ENCODE data around the gene XIRP2.

Gene XIRP2

GRCh38 chr2:166888180-166888579 lies at the start of gene XIRP2:
Gene XIRP2 (plus strand): TSS chr2:166888480. CDS start chr2:166903483, 15,003 bp downstream.
- DNase-seq (ENCODE audit: low read depth): no peak

GRCh38 chr2:166841152-166841551 lies 47.1 kb upstream of the XIRP2 start:
- DNase-seq (ENCODE audit: low read depth): no peak

GRCh38 chr2:166841679-166842078 lies 46.6 kb upstream of the XIRP2 start:
- no peak for DNase-seq (ENCODE audit: low read depth)

GRCh38 chr2:166844111-166844510 lies 44.2 kb upstream of the XIRP2 start:
- no peak for DNase-seq (ENCODE audit: low read depth)

- no peak for DNase-seq (ENCODE audit: low read depth)
Measured at GRCh38 chr2:166862468-166863132, 25.7 kb upstream of the XIRP2 start.

GRCh38 chr2:166867874-166868514 lies 20.3 kb upstream of the XIRP2 start:
- DNase-seq (ENCODE audit: low read depth): no peak

GRCh38 chr2:166870346-166870745 lies 17.9 kb upstream of the XIRP2 start:
- DNase-seq (ENCODE audit: low read depth): no peak

- no peak for DNase-seq (ENCODE audit: low read depth)
Measured at GRCh38 chr2:166881177-166881576, 7.1 kb upstream of the XIRP2 start.

- DNase-seq (ENCODE audit: low read depth): no peak
Measured at GRCh38 chr2:166882851-166883250, 5.4 kb upstream of the XIRP2 start.

GRCh38 chr2:166891727-166892126 lies 3.4 kb downstream of the XIRP2 start:
- DNase-seq (ENCODE audit: low read depth): no peak

GRCh38 chr2:166892397-166892796 lies 4.1 kb downstream of the XIRP2 start:
- DNase-seq (ENCODE audit: low read depth): no peak

GRCh38 chr2:166895243-166895642 lies 7.0 kb downstream of the XIRP2 start:
- DNase-seq (ENCODE audit: low read depth): no peak

GRCh38 chr2:166897666-166898065 lies 9.4 kb downstream of the XIRP2 start:
- no peak for DNase-seq (ENCODE audit: low read depth)

GRCh38 chr2:166899676-166900075 lies 11.4 kb downstream of the XIRP2 start:
- no peak for DNase-seq (ENCODE audit: low read depth)

- DNase-seq (ENCODE audit: low read depth): no peak
Measured at GRCh38 chr2:166900700-166901099, 12.4 kb downstream of the XIRP2 start.

- DNase-seq (ENCODE audit: low read depth): no peak
Measured at GRCh38 chr2:166901336-166901735, 13.1 kb downstream of the XIRP2 start.

GRCh38 chr2:166916987-166917386 lies 28.7 kb downstream of the XIRP2 start:
- no peak for DNase-seq (ENCODE audit: low read depth)

GRCh38 chr2:166917415-166917814 lies 29.1 kb downstream of the XIRP2 start:
- no peak for DNase-seq (ENCODE audit: low read depth)

- no peak for DNase-seq (ENCODE audit: low read depth)
Measured at GRCh38 chr2:166921261-166921896, 33.1 kb downstream of the XIRP2 start.

- DNase-seq (ENCODE audit: low read depth): no peak
Measured at GRCh38 chr2:166924967-166925366, 36.7 kb downstream of the XIRP2 start.

GRCh38 chr2:166926657-166927056 lies 38.4 kb downstream of the XIRP2 start:
- DNase-seq (ENCODE audit: low read depth): no peak

- no peak for DNase-seq (ENCODE audit: low read depth)
Measured at GRCh38 chr2:166932032-166932431, 43.8 kb downstream of the XIRP2 start.

- DNase-seq (ENCODE audit: low read depth): no peak
Measured at GRCh38 chr2:166934817-166935216, 46.5 kb downstream of the XIRP2 start.

Measured in activated T-helper 9 cell treated with anti-CD3 and anti-CD28 coated beads, Interleukin-2, amount 50 U/mL, for 16 hours (primary cell).